EL (cell line): ENCODE measurements around the gene C10orf53.
"Not testable (repeated sequence)": the region's sequence is repeated elsewhere in the genome, so short reads cannot be mapped to it uniquely, and the experiment has no call there.

Experiments used
- DNase-seq: peaks from one replicate; pipeline ENCODE4 v3.0.0-alpha.2; 2016

Gene C10orf53

DNA sequence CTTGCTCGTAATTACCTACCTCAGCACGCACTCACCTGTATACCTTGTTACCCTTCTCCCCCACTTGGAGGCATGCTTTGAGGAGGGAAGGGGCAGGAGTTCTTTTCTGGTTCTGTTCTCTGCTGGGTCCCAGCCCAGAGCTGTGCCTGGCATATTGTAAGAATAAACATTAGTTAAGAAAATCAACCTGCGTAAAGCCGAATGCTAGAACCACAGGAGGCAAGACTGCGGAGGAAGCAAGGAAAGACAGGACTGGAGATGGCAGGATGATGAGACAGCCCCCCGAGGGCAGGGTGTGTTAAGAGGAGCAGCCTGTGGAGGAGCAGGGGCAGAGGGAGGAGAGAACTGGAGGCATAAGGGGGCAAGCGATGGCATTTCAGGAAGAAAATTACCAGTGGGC, 9.5 kb downstream of the C10orf53 start:
- DNase-seq = no peak

DNA sequence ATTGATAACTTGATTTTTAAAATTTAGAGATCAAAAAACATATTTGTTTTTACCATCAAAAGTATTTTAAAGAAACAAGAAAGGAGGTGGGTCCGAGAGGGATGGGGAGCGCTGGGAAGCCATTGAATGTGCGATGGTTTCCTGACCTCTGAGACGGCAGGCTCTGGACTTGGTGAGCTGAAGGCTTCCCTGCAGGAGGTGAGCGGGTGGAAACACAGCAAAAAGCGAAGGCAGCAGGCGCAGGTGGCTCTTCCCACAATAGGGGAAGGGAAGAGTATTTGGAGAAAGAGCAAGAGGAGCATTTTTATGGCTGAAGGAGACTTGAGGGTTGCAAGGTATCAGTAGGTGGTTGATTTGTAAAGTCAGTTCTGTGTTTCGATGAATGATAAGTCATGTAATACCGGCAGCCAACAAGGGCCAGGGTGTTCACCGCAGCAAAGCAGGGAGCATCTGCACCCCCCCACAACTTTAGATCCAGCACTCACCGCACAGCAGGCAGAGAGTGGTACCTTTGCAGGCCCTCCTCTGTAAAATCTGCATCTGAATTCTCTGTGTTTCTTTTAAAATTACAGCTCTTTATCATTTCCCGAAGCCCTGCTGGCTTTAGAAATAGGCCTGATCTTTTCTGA, 10.5 kb downstream of the C10orf53 start:
- no peak for DNase-seq

DNA sequence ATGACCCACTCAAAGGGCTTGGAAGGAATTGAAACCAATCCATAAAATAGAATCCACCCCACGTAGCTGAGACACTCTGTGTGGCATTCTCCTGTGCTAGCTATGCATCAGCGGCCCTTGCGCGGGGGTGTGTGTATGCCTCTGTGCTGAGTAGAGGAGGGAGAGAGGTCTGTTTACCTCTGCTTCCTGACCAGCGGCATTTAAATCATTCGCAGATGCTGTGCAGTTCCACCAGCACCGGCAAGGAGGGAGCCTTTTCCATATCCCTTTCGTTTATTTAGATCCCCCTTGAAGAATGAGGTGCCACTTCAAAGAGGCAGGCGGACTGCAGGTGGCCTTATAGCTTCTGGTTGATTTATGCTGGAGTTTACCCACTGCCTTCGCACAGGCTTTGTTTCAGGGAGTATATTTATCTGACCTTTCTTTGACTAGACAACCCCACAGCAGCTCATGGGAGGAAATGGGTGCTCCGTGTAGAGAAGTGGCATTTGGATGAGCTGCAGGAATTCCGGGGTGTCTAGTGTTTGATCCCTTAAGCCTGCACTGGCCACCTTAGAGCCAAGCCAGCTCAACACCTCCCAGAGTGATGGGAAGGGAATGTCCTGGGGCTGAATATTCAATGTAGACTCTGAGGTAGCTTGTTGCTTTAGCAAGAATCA, 11.4 kb downstream of the C10orf53 start:
- no peak for DNase-seq

DNA sequence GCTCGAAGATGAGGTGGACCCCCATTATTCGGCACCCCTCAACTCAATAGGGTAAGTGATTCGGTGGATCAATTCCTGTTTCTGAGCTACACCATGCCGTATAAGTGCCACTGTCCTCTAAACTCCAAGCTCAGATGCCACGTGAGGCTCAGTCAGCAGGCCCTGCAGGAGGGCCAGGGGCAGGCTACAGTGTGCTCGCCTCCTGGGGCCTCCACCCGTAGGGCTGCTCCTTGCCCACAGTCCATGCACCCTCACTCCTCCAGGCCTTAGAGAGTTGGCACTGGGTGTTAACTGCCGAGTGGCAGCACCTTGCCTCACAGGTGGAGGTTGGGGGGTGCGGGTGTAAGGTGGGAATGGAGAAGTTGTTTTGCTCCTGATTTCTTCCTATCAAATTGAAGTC, 12.1 kb downstream of the C10orf53 start:
- DNase-seq = no peak

DNA sequence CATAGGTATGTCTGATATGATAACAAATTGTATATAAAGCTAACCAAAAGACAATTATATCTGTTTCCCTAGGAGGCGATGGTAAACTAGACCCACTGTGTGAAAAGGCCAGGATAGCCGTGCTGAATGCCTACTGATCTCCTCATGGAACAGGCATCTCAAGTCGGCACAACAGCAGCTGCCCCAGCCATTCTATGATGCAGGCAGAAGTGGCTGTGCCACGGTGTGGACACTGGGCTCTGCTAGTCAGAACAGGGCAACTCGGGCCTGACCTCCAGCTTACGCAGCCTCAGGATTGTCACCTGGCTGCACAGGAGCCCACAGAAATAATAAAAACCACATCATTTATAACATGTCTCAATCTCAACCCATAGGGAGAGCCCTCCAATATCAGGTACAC, 15.0 kb downstream of the C10orf53 start:
- no peak for DNase-seq

DNA sequence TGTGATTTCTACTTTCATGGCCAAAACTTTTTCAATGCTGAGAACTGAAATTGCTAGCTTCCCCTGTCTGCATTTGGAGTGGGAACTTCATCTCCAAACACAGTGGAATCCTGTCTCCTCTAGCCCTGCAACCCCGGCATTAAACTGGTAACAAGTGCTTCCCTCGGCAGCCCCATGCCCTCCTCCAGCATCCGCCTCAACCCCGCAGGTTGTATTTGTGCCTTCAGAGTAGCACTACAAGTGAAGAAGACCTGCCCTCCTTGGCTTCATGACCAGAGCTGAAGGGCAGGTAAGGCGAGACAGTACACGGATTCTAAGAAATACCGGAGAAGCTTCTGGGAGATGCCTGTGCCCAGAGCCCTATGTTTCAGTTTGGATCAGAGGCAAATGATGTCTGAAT, 16.9 kb downstream of the C10orf53 start:
- DNase-seq = no peak

DNA sequence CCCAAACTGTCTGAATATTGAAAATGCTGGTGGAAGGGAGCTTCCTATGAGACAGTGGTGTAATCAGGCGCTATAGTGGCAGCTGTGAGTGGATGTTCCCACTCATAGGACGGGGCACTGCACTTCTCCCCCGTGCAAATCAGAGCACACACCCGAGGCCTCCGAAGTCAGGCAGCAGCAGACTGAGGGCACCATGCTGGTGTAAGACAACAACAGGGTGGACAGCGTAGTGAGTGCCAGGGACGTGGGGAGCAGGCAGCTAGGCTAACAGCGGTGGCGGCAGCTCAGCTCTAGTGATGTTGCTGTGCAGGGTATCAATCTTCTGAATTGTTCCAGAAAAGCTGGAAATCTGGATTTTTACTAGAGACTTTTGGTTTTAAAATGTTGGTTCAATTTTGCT, 19.2 kb downstream of the C10orf53 start:
- no peak for DNase-seq

DNA sequence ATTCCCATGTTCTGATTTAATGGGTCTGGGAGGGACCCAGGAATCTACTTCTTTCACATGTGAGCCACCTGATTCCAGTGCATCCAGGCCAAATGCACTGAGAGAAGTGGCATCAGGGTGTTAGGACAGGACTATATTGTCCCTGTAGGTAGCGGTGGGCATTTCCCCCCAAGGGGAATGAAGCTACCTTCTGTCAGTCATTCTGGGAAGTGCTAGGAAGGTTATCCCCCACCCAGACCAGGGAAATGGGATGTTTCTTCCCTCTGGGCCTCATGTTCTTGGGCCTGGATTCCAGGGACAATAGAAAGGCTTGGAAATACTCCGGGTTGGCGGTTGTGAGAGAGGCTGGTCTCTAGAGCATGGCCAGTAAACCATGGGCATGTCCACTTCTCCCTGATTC, 20.8 kb downstream of the C10orf53 start:
- DNase-seq = no peak

DNA sequence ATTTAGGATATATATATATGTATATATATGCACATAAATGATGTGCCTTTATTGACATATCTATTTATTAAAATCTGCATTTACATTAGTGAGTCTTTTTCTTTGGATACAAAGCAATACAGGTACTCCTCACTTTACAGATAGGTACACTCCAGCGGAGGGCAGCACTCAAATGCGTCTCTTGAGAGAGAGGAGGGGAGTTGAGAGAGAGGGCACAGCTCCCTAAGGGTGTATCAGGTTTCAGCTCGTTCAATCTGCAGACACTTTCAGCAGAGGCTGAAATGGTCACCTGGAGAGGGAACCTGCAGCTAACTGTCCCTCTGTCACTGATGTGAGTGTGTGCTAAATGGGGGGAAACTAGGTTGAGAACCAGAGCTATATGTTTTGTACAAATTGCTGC, 21.5 kb downstream of the C10orf53 start:
- DNase-seq = no peak

DNA sequence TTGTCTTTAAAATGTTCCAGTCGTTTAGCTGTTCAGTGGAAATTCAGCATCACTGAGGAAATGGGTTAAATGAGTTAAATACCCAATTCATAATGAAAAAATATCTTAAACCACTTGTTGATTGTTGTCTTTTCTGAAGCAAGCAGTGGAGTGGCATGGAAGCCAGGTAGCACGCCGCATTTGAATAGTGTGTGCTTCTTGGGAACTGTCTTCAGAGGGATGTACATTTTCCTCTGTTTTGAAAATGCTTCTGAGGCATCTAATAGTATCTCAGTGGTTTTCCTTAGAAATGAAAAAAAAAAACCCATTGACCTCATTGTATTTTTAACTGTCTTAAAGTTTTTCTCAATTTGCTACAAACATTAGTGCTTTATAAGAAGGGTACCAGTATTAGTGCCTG, 28.1 kb downstream of the C10orf53 start:
- DNase-seq = no peak

DNA sequence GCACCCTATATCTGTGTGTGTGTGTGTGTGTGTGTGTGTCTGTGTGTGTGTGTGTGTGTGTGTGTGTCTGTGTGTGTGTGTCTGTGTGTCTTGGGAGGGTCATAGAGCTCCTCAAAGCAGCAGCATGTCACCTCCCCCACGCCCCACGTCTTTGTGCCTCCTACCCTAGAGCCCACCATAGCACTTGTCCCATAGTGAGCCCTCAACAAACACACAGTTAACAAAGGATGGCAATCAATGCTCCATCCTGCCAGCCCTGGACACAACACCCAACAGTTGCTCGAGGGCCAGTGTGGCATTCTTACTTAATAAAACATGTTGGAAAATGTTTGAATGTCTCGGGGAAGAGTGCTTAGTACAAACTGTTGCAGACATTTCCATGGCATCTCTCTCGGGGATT, 30.5 kb downstream of the C10orf53 start:
- no peak for DNase-seq

DNA sequence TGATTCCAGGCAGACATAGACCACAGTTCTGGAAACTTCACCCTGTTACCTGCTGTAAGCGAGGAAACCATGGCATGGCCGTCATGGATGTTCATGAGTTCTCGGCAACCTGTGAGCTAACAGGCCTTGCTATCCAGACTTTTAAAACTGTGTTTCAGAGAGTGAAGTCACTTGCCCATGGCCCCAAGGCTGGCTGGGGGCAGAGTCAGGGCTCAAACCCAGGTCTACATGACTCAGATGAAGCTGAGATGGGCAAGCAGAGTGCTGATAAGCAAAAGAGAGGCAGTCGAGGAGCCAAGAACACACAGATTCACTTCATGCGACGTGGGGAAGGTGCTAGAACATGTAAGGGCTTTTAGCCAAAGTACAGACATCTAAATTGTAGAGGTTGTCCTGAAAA, 31.5 kb downstream of the C10orf53 start:
- DNase-seq = no peak

DNA sequence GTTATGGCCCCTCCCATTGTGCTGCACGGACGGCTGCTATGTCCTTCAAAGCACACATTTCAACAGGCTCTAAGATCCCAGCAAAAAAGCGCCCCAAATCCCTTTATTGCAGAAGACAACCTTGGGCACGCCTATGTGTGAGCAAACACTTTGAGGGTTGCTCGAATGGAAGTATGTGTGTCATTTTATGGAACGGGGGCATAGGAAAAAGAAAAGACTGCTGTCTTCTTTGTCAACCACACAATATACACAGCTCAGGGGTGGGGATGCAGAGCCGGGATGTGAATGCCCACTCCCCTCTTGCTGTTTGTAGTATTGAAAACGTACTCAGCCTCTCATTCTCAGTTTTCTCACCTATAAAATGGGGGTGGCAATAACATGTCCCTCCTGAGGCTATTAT, 32.0 kb downstream of the C10orf53 start:
- no peak for DNase-seq

DNA sequence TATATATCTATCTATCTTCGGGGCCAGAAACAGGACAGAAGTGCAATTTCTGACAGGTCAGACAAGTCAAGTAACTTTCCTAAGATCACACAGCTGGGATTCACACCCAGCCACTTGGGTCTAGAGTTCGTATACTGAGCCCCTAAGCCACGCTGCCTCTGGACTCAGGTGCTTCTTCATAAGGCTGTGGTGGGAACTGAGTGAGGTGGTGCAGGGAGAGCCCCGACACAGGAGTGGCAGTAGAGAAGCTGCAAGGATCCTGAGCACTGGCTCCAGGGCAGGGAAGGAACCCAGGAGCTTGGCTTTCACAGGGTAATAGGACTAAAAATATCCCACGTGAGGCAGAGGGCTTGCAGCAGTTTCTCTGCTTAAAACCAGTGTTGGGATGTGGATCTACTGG, 33.8 kb downstream of the C10orf53 start:
- no peak for DNase-seq

DNA sequence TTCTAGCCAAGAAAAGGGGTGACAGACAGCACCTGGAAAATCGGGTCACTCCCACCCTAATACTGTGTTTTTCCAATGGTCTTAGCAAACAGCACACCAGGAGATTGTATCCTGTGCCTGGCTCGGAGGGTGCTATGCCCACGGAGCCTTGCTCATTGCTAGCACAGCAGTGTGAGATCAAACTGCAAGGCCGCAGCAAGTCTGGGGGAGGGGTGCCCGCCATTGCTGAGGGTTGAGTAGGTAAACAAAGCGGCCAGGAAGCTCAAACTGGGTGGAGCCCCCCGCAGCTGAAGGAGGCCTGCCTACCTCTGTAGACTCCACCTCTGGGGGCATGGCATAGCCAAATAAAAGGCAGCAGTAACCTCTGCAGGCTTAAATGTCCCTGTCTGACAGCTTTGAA, 35.7 kb downstream of the C10orf53 start:
- not testable (repeated sequence) for DNase-seq

DNA sequence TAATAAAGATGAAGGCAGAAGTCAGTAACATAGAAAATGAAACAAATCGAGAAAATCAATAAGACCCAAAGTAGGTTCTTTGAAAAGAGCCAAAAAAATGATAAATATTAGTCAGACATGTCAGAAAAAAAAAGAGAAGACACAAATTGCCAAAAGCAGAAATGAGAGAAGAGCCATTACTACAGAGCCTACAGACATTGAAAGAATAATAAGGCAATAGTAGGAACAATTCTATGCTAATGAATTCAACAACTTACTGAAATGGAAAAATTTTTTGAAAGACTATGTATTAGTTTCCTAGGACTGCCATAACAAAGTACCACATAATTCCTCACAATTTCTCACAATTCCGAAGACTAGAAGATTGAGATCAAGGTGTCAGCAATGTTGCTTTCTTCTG, 47.1 kb downstream of the C10orf53 start:
- DNase-seq = no peak

DNA sequence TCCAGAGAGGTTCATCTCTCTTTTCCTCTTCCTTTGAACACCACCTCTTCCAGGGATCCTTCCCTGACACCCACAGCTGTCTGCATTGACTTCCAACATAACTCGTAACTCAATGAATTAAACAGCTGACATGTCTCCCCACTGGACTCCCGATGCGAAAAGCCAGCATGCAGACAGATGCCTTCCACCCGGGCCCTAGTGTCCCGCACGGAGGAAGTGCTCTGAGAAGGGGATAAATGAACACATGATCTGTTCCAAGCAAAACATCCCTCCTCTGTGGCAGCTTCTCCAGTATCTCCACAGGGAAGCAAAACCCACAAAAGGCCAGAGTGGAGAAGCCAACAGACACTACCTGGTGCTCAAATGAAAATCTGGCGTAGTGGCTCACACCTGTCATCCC, 54.4 kb downstream of the C10orf53 start:
- DNase-seq = no peak

DNA sequence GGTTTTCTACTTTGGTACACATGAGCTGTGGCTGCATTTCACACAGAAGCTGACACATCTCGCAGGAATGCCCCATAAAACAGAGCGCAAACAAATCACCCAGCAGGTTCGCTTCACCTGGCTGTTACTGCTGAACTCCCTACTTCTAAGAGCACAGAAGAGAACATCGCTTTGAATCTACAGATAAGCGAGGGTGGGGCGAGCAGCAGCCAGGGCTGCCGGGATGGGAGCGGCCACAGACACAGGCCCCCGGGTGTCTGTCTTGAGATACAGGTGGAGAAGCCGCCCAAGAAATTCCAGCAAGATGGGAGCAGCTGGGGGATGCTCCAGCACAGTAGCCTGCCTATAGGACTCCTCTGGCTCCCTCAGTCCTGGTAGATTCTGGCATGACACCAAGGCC, 55.2 kb downstream of the C10orf53 start:
- no peak for DNase-seq

DNA sequence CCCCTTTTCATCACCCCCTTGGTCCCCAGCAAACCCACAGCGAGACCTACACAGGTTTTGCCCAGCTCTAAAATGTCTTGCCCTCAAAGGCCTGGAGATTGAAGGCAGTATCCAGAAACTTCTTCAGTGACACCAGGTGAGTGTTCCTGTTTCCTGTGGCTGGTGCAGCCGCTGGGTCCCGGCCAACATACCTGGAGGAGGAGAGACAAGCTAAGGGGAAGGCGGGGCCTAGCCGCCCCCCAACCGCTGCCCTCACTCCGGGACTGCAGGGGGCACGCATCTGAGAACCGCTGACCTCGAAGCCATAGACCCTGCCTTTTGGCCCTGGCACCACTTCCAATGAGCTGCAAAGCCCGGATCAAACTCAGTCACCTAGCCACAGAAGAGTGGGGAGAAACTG, 55.7 kb downstream of the C10orf53 start:
- DNase-seq = no peak

DNA sequence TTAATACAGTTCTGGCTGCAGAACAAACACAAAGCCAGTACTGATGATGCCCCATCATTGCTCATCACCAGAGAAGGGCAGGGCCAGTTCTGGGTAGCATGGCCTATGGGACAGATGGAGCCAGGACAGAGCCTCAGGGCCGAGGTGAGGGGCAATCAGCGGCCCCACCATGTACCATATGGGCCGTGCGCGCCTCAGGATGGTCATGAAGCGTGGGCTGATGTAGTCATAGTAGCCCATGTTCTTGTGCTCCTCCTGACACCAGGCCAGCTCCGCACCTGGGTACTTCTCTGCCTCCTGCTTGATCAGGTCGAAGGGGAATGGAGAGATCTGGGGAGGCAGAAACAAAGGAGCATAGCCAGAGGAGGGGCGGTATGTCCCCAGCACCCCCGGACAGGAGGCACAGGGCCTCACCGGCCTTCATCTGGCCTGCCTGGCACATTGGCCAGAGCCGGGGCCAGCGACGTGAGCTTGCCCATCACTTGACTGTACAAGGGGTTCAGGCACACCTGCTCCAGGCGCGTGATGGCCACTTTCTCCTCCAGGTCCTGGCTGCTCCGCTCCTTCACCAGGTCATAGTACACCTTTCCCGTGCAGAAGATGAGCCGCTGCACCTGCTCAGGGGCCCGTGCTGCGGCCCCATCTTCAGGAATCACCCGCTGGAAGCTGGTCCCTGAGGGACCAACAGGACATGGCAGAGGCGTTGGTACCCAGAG, 56.6 kb downstream of the C10orf53 start:
- DNase-seq = no peak

DNA sequence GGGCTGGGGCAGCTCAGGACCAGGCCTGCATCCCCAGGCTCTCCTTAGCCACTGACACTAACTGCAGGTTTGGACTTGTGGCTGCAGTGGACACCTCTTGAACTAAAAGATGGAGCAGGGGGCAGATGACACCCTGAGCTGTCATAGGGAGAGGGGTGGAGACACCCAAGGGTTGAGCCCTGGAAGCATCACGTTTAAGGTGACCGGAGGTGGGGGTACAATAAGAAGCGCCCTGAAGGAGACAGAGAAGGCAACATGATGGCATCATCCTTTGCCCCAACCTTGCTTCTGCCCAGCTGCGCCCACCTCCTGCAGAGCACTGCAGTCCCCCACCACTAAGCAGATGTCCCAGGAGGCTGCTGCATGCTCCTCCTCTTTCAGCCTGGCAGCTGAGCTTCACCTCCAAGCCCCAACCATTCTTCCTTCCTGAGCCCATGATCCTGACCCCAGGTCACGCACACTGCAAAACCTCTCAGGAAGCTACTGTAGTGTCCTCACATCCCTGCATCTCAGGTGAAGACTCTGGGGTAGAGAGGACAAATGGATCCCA, 57.2 kb downstream of the C10orf53 start:
- no peak for DNase-seq

DNA sequence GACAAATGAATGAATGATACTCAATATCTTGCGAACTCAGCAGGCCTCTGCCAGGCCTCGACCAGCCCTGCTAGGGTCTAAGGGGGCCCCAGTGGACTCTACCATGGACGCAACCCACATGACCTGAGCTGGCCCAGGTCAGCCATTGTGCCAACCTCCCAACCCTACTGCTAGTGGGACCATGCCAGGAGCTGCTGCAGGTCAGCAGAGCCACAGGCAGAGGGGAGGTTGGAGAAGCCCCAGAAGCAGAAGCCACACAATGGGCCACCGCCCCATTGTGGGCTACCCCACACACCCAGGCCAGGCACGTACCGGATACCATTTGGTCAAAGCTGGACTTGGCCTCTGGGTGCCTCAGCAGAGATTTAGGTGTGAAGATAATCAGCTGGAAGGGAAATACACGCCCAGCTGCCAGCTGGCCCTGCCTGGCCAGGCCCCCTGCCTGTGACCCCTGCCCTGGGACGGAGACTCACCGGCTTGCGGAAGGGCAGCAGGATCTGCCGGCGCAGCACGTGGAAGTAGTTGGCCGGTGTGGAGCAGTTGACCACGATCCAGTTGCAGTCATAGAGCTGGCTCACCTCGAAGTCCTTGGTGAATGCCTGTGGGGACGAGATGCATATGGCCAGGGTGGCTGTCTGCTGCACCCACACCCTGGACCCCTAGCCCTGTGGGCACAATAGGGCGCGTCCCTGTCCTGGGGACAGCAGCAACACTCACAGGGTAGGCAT, 58.2 kb downstream of the C10orf53 start:
- no peak for DNase-seq

DNA sequence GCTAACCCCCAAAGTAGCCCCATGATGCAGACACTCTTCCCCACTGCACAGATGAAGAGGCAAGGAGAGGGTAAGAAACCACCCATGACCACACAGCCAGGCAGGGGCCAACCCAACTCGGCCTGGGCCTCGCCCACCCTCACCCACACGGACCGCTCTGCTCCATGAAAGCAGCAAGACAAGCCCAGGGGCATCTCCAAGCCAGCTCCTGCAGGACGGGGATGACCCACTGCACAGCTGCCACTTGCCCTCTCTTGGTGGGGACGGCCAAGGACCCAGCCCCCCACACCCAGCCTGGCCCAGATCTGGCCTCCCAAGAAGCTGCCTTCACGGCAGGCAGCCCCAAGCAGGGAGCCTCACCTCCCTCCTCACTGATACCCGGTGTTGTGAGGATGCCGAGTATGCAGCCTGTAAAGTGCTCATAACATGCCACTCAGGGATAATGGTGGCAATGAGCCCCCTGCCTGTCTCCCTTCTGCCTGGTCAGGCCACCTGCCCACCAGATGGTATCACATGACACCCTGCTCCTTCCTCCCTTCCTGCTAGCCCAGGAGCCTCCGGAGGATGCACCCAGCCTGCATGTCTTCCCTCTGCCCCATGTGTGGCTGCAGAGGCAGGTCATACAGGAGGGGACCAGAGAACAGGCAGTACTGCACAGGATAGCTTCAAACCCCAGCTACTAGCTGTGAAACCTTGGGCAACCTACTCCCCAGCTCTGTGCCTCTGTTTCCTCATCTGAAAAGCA, 59.3 kb downstream of the C10orf53 start:
- no peak for DNase-seq
